Suprapubic skin (tissue), 4 donors: ENCODE data around the gene LZTR1.

Experiments
- EP300 ChIP-seq: sonication (generic); formaldehyde crosslinking; IDR thresholded peaks from one replicate; pipeline ENCODE4 v1.6.1; 2017; ENCODE audit warnings: antibody characterized with exemption
- POLR2A ChIP-seq, 2 donors: fragments of 450-650 bp; IDR thresholded peaks; one replicate each; pipeline ENCODE4 v1.6.1; 2017; ENCODE audit warnings: antibody characterized with exemption in 2 of 2, mild to moderate bottlenecking in 2 of 2, moderate library complexity in 2 of 2
- POLR2AphosphoS5 ChIP-seq, 3 donors: sonication (generic); formaldehyde crosslinking; IDR thresholded peaks; one replicate each; pipeline ENCODE4 v1.6.1; 2017; ENCODE audit warnings: antibody characterized with exemption in 3 of 3
- TF ChIP-seq, protein P1 (sequence below), 2 donors: fragments of 200-600 bp in 1 of 2; fragments of 450-650 bp in 1 of 2; sonication (generic) in 1 of 2; IDR thresholded peaks; one replicate each; pipeline ENCODE4 v1.5.1; 2016 to 2019; ENCODE audit warnings: antibody characterized with exemption in 2 of 2, mild to moderate bottlenecking in 1 of 2, moderate library complexity in 1 of 2

DNA sequence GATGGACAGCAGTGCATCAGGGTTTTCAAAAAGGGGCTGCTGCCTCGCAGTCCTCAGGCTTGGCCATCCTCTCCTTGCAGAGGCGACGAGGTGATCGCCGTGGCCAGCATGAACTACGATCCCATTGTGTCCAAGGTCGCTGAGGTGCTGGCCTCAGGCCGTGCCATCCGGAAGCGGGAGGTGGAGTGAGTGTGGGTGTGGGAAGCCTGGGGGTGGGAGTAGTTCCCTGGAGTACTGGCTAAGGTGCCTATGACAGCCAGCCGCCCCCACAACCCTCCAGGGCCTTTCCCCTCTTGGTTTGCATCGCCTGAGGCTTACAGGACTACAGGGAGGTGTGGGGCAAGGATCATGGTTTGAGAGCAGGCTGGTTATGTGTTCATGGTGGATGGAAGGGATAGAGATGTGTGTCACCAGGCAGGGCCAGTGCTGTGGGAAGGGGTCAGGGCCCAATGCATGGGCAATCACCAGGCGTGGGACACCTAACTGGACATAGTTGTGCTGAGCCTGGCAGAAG is 2.1 kb upstream of the LZTR1 start:
- TF ChIP-seq POLR2AphosphoS5 (IDR thresholded peaks at IDR 0.05) (no peak), EP300 (no peak), POLR2A (IDR thresholded peaks at IDR 0.05) (no peak)
- TF ChIP-seq, protein P1, sequence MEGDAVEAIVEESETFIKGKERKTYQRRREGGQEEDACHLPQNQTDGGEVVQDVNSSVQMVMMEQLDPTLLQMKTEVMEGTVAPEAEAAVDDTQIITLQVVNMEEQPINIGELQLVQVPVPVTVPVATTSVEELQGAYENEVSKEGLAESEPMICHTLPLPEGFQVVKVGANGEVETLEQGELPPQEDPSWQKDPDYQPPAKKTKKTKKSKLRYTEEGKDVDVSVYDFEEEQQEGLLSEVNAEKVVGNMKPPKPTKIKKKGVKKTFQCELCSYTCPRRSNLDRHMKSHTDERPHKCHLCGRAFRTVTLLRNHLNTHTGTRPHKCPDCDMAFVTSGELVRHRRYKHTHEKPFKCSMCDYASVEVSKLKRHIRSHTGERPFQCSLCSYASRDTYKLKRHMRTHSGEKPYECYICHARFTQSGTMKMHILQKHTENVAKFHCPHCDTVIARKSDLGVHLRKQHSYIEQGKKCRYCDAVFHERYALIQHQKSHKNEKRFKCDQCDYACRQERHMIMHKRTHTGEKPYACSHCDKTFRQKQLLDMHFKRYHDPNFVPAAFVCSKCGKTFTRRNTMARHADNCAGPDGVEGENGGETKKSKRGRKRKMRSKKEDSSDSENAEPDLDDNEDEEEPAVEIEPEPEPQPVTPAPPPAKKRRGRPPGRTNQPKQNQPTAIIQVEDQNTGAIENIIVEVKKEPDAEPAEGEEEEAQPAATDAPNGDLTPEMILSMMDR (IDR thresholded peaks at IDR 0.05), result no peak
